SH-SY5Y (cell line): ENCODE measurements around the gene CD2BP2.

Experiments
- GATA2 ChIP-seq: IDR thresholded peaks from 2 replicates; pipeline ENCODE4 v1.6.1; 2011; ENCODE audit warnings: mild to moderate bottlenecking, low read depth, low read length
- GATA3 ChIP-seq: IDR thresholded peaks from 2 replicates; pipeline ENCODE4 v1.6.1; 2011; ENCODE audit warnings: low read depth, mild to moderate bottlenecking, low read length, moderate library complexity

DNA sequence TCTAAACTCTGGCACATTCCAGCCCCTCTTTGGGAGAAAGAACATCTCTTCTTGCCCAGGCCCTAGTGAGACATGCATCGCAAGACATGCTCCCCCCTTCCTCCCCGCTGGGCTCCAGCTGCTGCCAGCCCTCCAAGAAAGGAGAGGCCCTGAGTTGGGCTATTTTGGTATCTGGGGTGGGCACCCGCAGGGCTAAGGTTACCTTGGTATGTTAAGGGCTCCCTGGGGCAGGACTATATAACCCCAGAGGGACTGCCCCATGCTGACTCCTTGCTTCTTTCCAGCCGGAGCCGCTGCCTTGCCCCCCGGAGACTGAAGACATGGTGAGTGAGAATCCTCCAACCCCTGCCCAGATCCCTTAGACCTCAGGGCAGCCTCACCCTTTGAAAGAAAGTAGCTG lies 19.4 kb upstream of the CD2BP2 start, which contains the start of gene MYL11:
- no peak for TF ChIP-seq GATA2
- TF ChIP-seq GATA3: no peak
